NCI-H774 (cell line): ENCODE measurements around the gene CDC42BPG.

Experiments
- DNase-seq: peaks from one replicate; lab custom pipeline; 2025; lab: John Stamatoyannopoulos, UW

The CDC42BPG gene

DNA sequence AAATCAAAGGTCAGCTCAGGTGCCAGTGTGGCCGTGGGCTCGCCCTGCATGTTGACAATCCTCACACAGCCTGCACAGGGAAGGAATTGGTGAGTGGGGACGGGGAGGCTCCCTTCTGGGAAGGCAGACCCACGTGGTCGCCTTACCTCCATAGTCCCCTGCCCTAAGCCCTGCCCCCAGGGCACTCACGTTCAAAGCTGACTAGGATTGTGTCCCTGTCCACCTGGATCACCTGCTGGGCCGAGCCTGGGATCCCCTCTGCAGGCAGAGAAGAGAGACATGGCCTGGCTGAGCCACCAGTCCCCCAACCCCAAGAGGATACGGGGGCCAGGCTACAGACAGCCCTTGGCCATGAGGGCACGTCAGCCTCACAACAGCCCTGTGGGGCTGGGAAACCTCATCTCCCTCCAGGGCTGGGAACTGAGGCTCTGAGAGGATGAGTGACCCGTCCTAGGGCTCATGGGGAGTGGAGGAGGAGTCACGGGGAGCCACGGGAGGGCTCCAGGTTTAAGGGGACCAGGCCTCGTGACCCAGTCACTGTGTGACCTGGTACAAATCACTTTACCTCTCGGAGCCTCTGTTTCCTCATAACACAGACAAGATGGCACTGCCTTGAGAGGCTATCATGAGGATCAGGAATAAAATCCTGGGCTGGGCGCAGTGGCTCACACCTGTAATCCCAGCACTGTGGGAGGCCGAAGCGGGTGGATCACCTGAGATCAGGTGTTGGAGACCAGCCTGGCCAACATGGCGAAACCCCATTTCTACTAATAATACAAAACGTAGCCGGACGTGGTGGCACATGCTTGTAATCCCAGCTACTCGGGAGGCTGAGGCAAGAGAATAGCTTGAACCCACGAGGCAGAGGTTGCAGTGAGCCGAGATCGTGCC lies 54.0 kb downstream of the CDC42BPG start:
- no peak for DNase-seq

DNA sequence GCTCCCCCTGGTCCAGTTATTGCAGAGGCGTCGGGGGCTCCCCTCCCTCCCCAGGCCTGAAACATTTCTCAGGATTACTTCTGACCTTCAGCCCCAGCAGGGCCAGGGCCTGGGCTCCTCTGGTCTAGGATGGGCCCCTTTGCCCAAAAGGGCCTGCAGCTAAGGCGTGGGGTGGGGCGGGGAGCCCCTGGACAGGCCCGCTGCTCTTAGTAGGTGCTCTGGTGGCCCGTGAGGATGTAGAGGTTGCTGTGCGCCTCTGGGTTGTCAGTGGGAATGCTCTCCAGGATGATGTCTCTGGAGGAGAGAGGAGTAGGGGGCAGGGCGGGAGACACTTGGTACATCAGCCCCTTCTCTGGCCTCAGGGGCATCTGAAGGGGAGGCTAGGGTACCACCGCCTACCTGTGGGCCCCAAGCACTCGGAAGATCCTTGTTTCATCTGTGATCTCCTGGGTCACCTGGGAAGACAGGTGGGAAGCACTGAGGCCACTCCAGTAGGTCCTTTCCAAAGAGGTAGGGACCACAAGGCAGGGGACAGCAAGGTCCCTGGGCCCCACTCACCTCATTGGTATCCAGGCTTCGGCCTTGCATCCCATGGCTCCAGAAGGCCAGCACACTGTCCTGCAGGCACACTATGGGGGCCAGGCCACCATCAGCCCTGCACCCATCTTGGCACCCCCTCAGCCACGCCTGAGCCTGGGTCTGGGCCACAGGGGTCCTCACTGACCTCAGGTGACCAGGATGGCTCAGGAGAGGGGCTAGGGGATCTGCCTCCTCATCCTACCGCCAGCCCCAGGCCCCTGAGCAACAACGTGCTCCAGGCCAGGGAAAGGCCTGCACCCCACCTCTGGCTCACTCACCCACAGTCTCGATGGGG lies 54.9 kb downstream of the CDC42BPG start:
- DNase-seq: no peak

- DNase-seq: no peak
Observed at GRCh38 chr11:64788321-64789215, 55.9 kb downstream of the CDC42BPG start.

DNA sequence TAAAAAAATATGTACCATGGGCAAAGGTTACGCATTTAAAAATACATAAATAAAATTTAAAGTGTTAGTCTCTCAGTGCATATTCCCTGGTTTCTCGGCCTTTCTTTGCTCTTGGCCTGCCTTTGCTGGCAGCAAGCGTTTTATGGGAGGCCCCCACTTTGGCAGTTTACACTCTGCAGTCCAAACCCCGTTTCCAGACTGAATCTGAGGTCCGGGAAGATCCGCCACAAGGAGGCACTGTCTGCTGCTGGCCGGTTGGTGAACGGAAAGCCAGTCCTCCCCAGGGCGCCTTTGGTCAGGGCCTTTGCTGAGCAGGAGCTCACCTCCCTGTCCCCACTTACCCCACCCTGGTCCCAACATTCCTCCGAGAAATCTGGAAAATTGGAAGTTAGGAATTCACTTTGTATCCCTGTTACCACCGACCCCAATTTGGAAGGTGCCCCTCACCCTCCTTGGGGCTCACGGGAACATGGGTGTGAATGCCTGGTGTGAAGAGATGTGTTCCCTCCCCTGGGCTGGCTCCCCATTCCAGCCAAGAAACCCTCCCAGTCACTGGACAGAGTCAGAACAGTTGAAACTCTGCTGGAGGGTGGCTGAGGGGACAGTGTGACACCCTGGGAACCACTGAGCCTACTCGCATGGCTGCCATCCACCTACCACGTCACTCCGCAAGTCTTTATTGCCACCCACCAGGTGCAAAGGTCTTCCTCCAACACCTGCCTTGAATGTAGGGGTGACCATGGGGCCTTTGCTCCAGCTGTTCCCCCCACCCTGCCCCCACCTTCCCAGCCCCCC lies 56.7 kb downstream of the CDC42BPG start:
- no peak for DNase-seq

DNA sequence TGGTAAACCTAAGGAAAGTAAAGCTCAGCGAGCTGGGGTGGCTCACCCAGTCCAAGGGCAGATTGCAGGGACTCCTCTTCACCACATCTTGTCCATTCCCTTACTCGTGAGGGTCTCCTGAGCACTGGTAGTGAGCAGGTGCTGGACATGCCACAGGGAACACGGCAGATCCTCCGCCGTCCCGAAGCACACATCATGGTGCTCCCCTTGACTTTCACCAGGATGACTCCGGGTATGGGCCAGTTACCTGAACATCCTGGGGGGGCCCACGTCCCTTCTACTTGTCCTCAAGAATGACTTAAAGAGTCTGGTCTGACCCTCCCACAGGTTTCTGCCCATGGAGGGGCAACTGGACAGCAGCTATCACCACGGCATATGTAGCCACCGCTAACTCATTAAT lies 58.1 kb downstream of the CDC42BPG start:
- DNase-seq: no peak

GRCh38 chr11:64784813-64785581 lies 59.5 kb downstream of the CDC42BPG start:
- no peak for DNase-seq

- DNase-seq: peak; percentile 100
Observed at GRCh38 chr11:64778473-64779298, 65.8 kb downstream of the CDC42BPG start, which contains the start of gene SF1. Gene SF1 (minus strand): TSS chr11:64778542. CDS start chr11:64778392, 150 bp downstream.

- no peak for DNase-seq
Observed at GRCh38 chr11:64778223-64778472, 66.3 kb downstream of the CDC42BPG start.

GRCh38 chr11:64777449-64778222 lies 66.8 kb downstream of the CDC42BPG start:
- DNase-seq: peak; percentile 90

GRCh38 chr11:64776875-64777274 lies 67.6 kb downstream of the CDC42BPG start:
- no peak for DNase-seq

DNA sequence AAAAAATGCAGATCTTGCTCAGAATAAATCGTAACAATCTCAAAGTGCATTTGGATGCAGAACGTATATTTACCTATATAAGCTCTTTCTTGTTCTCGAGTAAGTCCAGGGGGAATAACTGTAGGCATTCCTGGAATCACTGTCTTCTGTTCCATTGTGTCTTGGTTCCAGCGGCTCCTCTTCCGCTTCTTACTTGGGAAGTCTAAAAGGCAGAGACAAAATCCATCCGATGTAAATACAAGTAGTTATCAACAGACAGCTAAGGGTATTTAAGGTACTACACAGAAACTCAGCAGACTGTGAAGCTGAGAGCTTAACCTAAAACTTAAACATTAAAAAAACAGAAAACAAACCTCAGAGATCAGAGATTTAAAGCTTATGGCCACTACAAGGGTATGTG lies 68.0 kb downstream of the CDC42BPG start:
- DNase-seq: no peak

- no peak for DNase-seq
Observed at GRCh38 chr11:64774144-64774543, 70.3 kb downstream of the CDC42BPG start.
